ENCODE data around the gene GRK5.

- TF ChIP-seq HMGXB4 (CRISPR knock-in tag; IDR thresholded peaks at IDR 0.05) = no peak
- TF ChIP-seq GRHL2 (CRISPR knock-in tag; IDR thresholded peaks at IDR 0.05; ENCODE audit: insufficient replicate concordance, severe bottlenecking) = no peak
- no peak for TF ChIP-seq FOXJ3 (CRISPR knock-in tag; IDR thresholded peaks at IDR 0.05; ENCODE audit: borderline replicate concordance)
- TF ChIP-seq ELF4 (CRISPR knock-in tag; IDR thresholded peaks at IDR 0.05; ENCODE audit: low read depth) = no peak
- no peak for TF ChIP-seq CTCF (IDR thresholded peaks at IDR 0.05)
- no peak for TF ChIP-seq JUN (CRISPR knock-in tag; IDR thresholded peaks at IDR 0.05)
- no peak for TF ChIP-seq PRDM15 (CRISPR knock-in tag; IDR thresholded peaks at IDR 0.05)
- no peak for TF ChIP-seq PRRX2 (CRISPR knock-in tag; IDR thresholded peaks at IDR 0.05)
- TF ChIP-seq ATF2 (CRISPR knock-in tag; IDR thresholded peaks at IDR 0.05; ENCODE audit: borderline replicate concordance, low read depth) = no peak
- no peak for TF ChIP-seq ATF3 (CRISPR knock-in tag; conservative IDR thresholded peaks at IDR 0.05)
- TF ChIP-seq KAT7 (CRISPR knock-in tag; IDR thresholded peaks at IDR 0.05; ENCODE audit: borderline replicate concordance) = no peak
- TF ChIP-seq SOX15 (CRISPR knock-in tag; IDR thresholded peaks at IDR 0.05) = no peak
- no peak for TF ChIP-seq MAX (CRISPR knock-in tag; IDR thresholded peaks at IDR 0.05)
- no peak for TF ChIP-seq CBFB (CRISPR knock-in tag; IDR thresholded peaks at IDR 0.05; ENCODE audit: low read depth)
Observed at GRCh38 chr10:119227825-119228224, 20.5 kb downstream of the GRK5 start.
